Osteoblast (primary cell): Measurements from ENCODE around the gene WHRN. TPM values are rescaled to one million over a fixed set of nuclear protein-coding genes. Genes with fewer than 3 reads are reported as not detected.

Source experiments
- DNase-seq: peaks from one replicate; pipeline ENCODE4 v3.0.0; 2011; ENCODE audit warnings: low spot score, mixed read lengths; ENCODE audit not compliant: insufficient read length; ENCODE audit errors: missing footprints
- H2AFZ ChIP-seq: 2 replicates; pipeline ENCODE4 v1.6.0; 2011; ENCODE audit warnings: mild to moderate bottlenecking, low read length
- H3K27ac ChIP-seq: 2 replicates; pipeline ENCODE4 v1.5.1; 2011; ENCODE audit warnings: mild to moderate bottlenecking, low read depth, low read length, moderate library complexity
- H3K27me3 ChIP-seq: 2 replicates; pipeline ENCODE4 v1.6.0; 2012; ENCODE audit warnings: mild to moderate bottlenecking, control low read depth, inconsistent platforms, low read length, moderate library complexity; ENCODE audit not compliant: insufficient read depth
- H3K36me3 ChIP-seq: 2 replicates; pipeline ENCODE4 v1.5.1; 2011; ENCODE audit warnings: mild to moderate bottlenecking, low read length, control low read depth, moderate library complexity; ENCODE audit not compliant: insufficient read depth
- H3K4me1 ChIP-seq: 2 replicates; pipeline ENCODE4 v1.5.1; 2011; ENCODE audit warnings: mild to moderate bottlenecking, low read length, control low read depth, moderate library complexity; ENCODE audit not compliant: insufficient read depth
- H3K4me2 ChIP-seq: 2 replicates; pipeline ENCODE4 v1.6.0; 2011; ENCODE audit warnings: mild to moderate bottlenecking, low read length; ENCODE audit not compliant: insufficient read depth
- H3K4me3 ChIP-seq: fragments of 200-600 bp; sonication (generic); 3 replicates; pipeline ENCODE4 v1.5.1; 2012; ENCODE audit warnings: mild to moderate bottlenecking, low read length, inconsistent platforms; ENCODE audit not compliant: insufficient read depth
- H3K79me2 ChIP-seq: 2 replicates; pipeline ENCODE4 v1.6.0; 2012; ENCODE audit warnings: mild to moderate bottlenecking, low read length, control low read depth, inconsistent platforms; ENCODE audit not compliant: insufficient read depth
- H3K9me3 ChIP-seq: 2 replicates; pipeline ENCODE4 v1.5.1; 2011; ENCODE audit warnings: low read depth, low read length, control low read depth
- H4K20me1 ChIP-seq: 2 replicates; pipeline ENCODE4 v1.6.0; 2012; ENCODE audit warnings: mild to moderate bottlenecking, low read length, control low read depth; ENCODE audit not compliant: insufficient read depth
- CTCF ChIP-seq: IDR thresholded peaks from 2 replicates; pipeline ENCODE4 v1.5.1; 2011; ENCODE audit warnings: mild to moderate bottlenecking, low read depth, low read length, moderate library complexity; ENCODE audit errors: extremely low read depth
- total RNA-seq: library from RNA; depleted of rRNA; stranded (reverse); fragments of >200 nt; gene quantifications from 2 replicates; pipeline ENCODE4 v1.2.3, GENCODE V29; 2012

WHRN gene
- total RNA-seq, 1 donor: 2.2 TPM

- Histone ChIP-seq H3K27me3 (no peaks in the 10 kb centered on the region), H3K79me2 (no peaks in the 10 kb centered on the region), H2AFZ (no peak overlapping the region), H3K27ac (no peak overlapping the region), H3K4me2 (no peak overlapping the region), H3K36me3 (peaks cover 57% of the 10 kb centered on the region), H3K9me3 (no peaks in the 10 kb centered on the region), H3K4me1 (peaks cover 17% of the 10 kb centered on the region), H3K4me3 (no peak overlapping the region), H4K20me1 (no peaks in the 10 kb centered on the region)
- DNase-seq: no peak
- no peak for TF ChIP-seq CTCF
Measured at GRCh38 chr9:114359801-114360200, 145.5 kb downstream of the WHRN start.

GRCh38 chr9:114357911-114358328 is 147.4 kb downstream of the WHRN start:
- Histone ChIP-seq H3K9me3 (no peaks in the 10 kb centered on the region), H3K27me3 (no peaks in the 10 kb centered on the region), H2AFZ (no peak overlapping the region), H3K4me3 (no peak overlapping the region), H3K36me3 (peaks cover 60% of the 10 kb centered on the region), H4K20me1 (no peaks in the 10 kb centered on the region), H3K4me2 (no peak overlapping the region), H3K79me2 (no peaks in the 10 kb centered on the region), H3K4me1 (peaks cover 8% of the 10 kb centered on the region), H3K27ac (no peak overlapping the region)
- DNase-seq: no peak
- no peak for TF ChIP-seq CTCF

- Histone ChIP-seq H4K20me1 (no peaks in the 10 kb centered on the region), H3K36me3 (peaks cover 59% of the 10 kb centered on the region), H3K79me2 (no peaks in the 10 kb centered on the region), H2AFZ (no peak overlapping the region), H3K4me2 (no peak overlapping the region), H3K4me1 (peaks cover 8% of the 10 kb centered on the region), H3K27me3 (no peaks in the 10 kb centered on the region), H3K9me3 (no peaks in the 10 kb centered on the region), H3K27ac (no peak overlapping the region), H3K4me3 (no peak overlapping the region)
- DNase-seq: no peak
- no peak for TF ChIP-seq CTCF
Measured at GRCh38 chr9:114357360-114357759, 147.9 kb downstream of the WHRN start.

GRCh38 chr9:114356792-114357191 is 148.5 kb downstream of the WHRN start:
- H3K27ac ChIP-seq: no peak overlapping the region
- H2AFZ ChIP-seq: no peak overlapping the region
- no peak overlapping the region for H3K4me3 ChIP-seq
- H3K4me1 ChIP-seq: peaks cover 8% of the 10 kb centered on the region
- no peaks in the 10 kb centered on the region for H4K20me1 ChIP-seq
- no peak for TF ChIP-seq CTCF
- no peak overlapping the region for H3K4me2 ChIP-seq
- H3K36me3 ChIP-seq: peaks cover 56% of the 10 kb centered on the region
- no peaks in the 10 kb centered on the region for H3K27me3 ChIP-seq
- no peaks in the 10 kb centered on the region for H3K79me2 ChIP-seq
- no peaks in the 10 kb centered on the region for H3K9me3 ChIP-seq
- no peak for DNase-seq
